Measurements from ENCODE around the gene MAP3K15. TPM values are rescaled to one million over a fixed set of nuclear protein-coding genes. Genes with fewer than 3 reads are reported as not detected.

The MAP3K15 gene
- total and polyA plus RNA-seq, 8 donors, result 0.12 to 0.76 (median 0.33) TPM; not detected in 4

DNA sequence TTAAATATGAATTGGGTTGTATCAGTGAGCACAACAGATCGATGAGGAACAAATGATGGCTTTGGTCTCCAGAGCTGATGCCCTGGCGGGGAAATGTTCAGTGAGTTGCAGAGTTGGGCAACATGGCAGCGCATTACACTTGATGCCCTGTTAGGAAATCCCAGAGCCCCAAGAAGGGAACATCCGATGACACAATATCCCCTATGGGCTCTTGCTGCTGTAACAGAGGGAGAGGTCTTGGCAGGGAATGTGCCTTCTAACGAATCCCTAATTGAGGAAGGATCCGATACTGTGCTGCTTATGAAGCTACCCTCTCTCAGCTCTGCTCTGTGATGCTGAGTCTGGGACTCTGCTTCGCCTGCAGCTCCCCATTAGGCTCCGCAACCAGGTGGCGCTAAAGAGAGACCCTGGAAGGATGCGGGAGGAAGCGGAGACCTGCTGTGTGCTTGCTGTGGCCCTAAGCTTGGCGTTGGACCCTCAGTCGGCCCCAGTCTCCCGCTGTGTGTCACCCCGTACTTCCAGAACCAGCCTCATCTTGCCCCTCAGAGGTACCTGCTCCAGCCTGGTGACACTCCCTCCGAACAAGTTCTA is 132.7 kb downstream of the MAP3K15 start:
- Histone ChIP-seq H3K9me3 (peaks cover 0 to 8% (median 0%) of the 10 kb centered on the region in 4 donors), H3K27me3 (peaks cover 0 to 9% (median 0%) of the 10 kb centered on the region in 3 donors), H3K36me3 (no peaks in the 10 kb centered on the region), H3K27ac (no peak overlapping the region), H3K4me1 (no peaks in the 10 kb centered on the region), H3K4me3 (no peak overlapping the region)
- 21 to 38% (median 29%) methylated on average over 13 to 16 of the region's 16 CpGs for WGBS, 5 donors
- TF ChIP-seq EP300 (IDR thresholded peaks at IDR 0.05), result no peak
- TF ChIP-seq, protein P1, sequence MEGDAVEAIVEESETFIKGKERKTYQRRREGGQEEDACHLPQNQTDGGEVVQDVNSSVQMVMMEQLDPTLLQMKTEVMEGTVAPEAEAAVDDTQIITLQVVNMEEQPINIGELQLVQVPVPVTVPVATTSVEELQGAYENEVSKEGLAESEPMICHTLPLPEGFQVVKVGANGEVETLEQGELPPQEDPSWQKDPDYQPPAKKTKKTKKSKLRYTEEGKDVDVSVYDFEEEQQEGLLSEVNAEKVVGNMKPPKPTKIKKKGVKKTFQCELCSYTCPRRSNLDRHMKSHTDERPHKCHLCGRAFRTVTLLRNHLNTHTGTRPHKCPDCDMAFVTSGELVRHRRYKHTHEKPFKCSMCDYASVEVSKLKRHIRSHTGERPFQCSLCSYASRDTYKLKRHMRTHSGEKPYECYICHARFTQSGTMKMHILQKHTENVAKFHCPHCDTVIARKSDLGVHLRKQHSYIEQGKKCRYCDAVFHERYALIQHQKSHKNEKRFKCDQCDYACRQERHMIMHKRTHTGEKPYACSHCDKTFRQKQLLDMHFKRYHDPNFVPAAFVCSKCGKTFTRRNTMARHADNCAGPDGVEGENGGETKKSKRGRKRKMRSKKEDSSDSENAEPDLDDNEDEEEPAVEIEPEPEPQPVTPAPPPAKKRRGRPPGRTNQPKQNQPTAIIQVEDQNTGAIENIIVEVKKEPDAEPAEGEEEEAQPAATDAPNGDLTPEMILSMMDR (IDR thresholded peaks at IDR 0.05), result peak in 4 of 7 experiments; percentile 14 to 34 (median 24)
- TF ChIP-seq POLR2A (IDR thresholded peaks at IDR 0.05), result no peak
- intact Hi-C loops (cut with DNase I; ENCODE audit: low total_unique reads), result no loop called here
- DNase-seq, result peak; percentile 56 to 71

DNA sequence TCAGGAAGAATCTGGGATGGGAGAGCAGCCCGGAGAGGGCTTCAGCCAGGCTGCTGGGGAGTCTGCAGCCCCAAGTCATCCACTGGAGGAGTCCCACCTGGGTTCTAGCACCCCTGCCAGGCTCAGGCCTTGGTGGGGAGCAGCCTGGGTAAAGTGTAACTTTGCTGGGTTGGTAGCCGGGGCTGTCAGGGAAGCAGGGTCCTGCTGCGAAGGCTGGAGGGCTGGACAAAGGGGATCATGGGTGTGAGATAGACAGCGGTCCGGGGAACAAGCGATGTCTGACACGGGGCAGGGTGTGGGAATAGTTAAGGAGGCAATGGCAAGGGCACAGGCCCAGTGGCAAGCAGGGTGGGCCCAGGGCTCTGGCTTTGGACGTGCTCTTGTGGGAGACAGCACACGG is 134.0 kb downstream of the MAP3K15 start:
- Histone ChIP-seq H3K4me1 (no peaks in the 10 kb centered on the region), H3K36me3 (no peaks in the 10 kb centered on the region), H3K9me3 (peaks cover 0 to 8% (median 0%) of the 10 kb centered on the region in 4 donors), H3K4me3 (no peak overlapping the region), H3K27ac (no peak overlapping the region), H3K27me3 (peaks cover 0 to 9% (median 0%) of the 10 kb centered on the region in 3 donors)
- no peak for TF ChIP-seq POLR2A (IDR thresholded peaks at IDR 0.05)
- TF ChIP-seq, protein P1 (IDR thresholded peaks at IDR 0.05), result no peak
- TF ChIP-seq EP300 (IDR thresholded peaks at IDR 0.05), result no peak
- no peak for TF ChIP-seq POLR2AphosphoS5 (IDR thresholded peaks at IDR 0.05)
- 83 to 94% (median 89%) methylated on average over 9 of the region's 9 CpGs for WGBS, 5 donors
- peak in 1 of 2 donors; percentile 23 for DNase-seq
- intact Hi-C loops (cut with DNase I; ENCODE audit: low total_unique reads), result no loop called here

DNA sequence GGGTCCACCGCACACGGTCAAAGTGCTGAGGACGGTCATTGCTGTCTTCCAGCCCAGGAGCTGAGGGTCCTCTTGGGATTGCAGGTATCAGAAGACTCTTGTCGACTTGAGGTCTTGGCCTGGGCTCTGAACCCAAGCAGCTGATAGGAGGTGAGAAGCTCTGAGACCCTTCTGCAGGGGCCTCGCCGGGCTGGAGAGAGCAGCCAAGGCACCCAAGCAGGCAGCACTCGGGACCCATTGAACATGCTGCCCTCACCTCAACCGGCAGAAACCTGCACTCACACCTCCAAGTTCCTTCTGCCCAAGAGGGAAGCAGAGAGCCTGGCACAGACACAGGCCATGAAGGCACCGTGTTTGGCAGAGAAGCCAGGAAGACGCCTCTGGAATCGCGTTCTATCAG is 137.5 kb downstream of the MAP3K15 start:
- TF ChIP-seq EP300 (IDR thresholded peaks at IDR 0.05) (no peak), POLR2AphosphoS5 (IDR thresholded peaks at IDR 0.05) (no peak), POLR2A (IDR thresholded peaks at IDR 0.05) (no peak)
- TF ChIP-seq, protein P1 (IDR thresholded peaks at IDR 0.05), result no peak
- no peaks in the 10 kb centered on the region for H3K9me3 ChIP-seq
- DNase-seq, result no peak
- 85 to 100% (median 96%) methylated on average over 4 to 12 of the region's 12 CpGs for WGBS, 5 donors
- no peaks in the 10 kb centered on the region for H3K36me3 ChIP-seq
- no peak overlapping the region for H3K4me3 ChIP-seq
- H3K4me1 ChIP-seq, result peaks cover 0 to 9% (median 7%) of the 10 kb centered on the region in 4 donors
- intact Hi-C loops (cut with DNase I; ENCODE audit: low total_unique reads), result no loop called here
- peaks cover 0 to 22% (median 6%) of the 10 kb centered on the region in 3 donors for H3K27me3 ChIP-seq
- no peak overlapping the region for H3K27ac ChIP-seq

DNA sequence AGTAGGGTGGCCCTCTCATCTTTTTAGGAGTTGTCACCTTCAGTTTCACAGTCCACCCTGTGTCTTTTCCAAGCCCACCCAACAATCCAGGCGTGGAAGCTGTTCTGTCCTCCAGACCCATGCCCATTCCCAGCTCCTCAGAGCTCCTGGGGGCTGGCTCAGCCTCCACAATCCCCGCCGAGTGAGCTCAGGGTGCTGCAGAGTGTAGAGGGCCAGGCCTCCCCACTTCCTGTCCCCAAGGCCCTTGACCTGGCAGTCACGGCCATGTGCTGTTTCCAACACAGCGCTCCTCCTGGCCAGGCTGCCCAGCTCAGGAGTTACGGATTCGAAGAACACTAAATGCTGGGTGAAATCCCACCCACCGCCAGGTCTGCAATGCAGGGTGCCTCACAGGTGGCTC is 139.8 kb downstream of the MAP3K15 start:
- no peak overlapping the region for H3K27ac ChIP-seq
- peaks cover 0 to 13% (median 7%) of the 10 kb centered on the region in 4 donors for H3K4me1 ChIP-seq
- intact Hi-C loops (cut with DNase I; ENCODE audit: low total_unique reads), result no loop called here
- 76 to 87% (median 83%) methylated on average over 5 to 8 of the region's 8 CpGs for WGBS, 5 donors
- no peak overlapping the region for H3K4me3 ChIP-seq
- DNase-seq, result no peak
- no peaks in the 10 kb centered on the region for H3K9me3 ChIP-seq
- H3K27me3 ChIP-seq, result peaks cover 0 to 14% (median 6%) of the 10 kb centered on the region in 3 donors
- TF ChIP-seq POLR2A (IDR thresholded peaks at IDR 0.05), result no peak
- no peak for TF ChIP-seq EP300 (IDR thresholded peaks at IDR 0.05)
- TF ChIP-seq POLR2AphosphoS5 (IDR thresholded peaks at IDR 0.05), result no peak
- TF ChIP-seq, protein P1 (IDR thresholded peaks at IDR 0.05), result no peak
- no peaks in the 10 kb centered on the region for H3K36me3 ChIP-seq
